H4 (cell line): Measurements from ENCODE around the gene ATG101. TPM values are rescaled to one million over a fixed set of nuclear protein-coding genes. Genes with fewer than 3 reads are reported as not detected.

Experiments
- DNase-seq: peaks from one replicate; pipeline ENCODE4 v3.0.0-alpha.2; 2015; ENCODE audit warnings: low spot score
- total RNA-seq: library from RNA; depleted of rRNA; stranded (reverse); fragments of >200 nt; shearing (Covaris generic); gene quantifications from 2 replicates; pipeline ENCODE4 v1.2.3, GENCODE V29; 2014

The ATG101 gene
- total RNA-seq, 1 experiment from 2014 or later = 57.5 TPM

- DNase-seq = no peak
These were observed 11.9 kb upstream of the ATG101 start for GRCh38 chr12:52057638-52058576.

GRCh38 chr12:52058631-52059361 lies 11.0 kb upstream of the ATG101 start:
- DNase-seq = no peak

- no peak for DNase-seq
These were observed 9.9 kb upstream of the ATG101 start for GRCh38 chr12:52059582-52060497.

- no peak for DNase-seq
These were observed 9.1 kb upstream of the ATG101 start for GRCh38 chr12:52060498-52061177.

- DNase-seq = no peak
These were observed 8.2 kb upstream of the ATG101 start for GRCh38 chr12:52061470-52062166.

GRCh38 chr12:52062167-52063081 lies 7.4 kb upstream of the ATG101 start:
- DNase-seq = no peak

- DNase-seq = no peak
These were observed 6.5 kb upstream of the ATG101 start for GRCh38 chr12:52063082-52063924.

- DNase-seq = peak; percentile 53
These were observed 5.7 kb upstream of the ATG101 start for GRCh38 chr12:52063981-52064649.

GRCh38 chr12:52066346-52067080 lies 3.3 kb upstream of the ATG101 start:
- DNase-seq = no peak

- no peak for DNase-seq
These were observed 2.8 kb upstream of the ATG101 start for GRCh38 chr12:52067081-52067374.

GRCh38 chr12:52070185-52070925 lies 577 bp downstream of the ATG101 start:
- DNase-seq = no peak

- DNase-seq = peak; percentile 52
These were observed 4.0 kb downstream of the ATG101 start for GRCh38 chr12:52073531-52074381.

- no peak for DNase-seq
These were observed 5.4 kb downstream of the ATG101 start for GRCh38 chr12:52074971-52075724.

GRCh38 chr12:52076811-52077210 lies 7.0 kb downstream of the ATG101 start:
- no peak for DNase-seq

- DNase-seq = no peak
These were observed 8.5 kb downstream of the ATG101 start for GRCh38 chr12:52078276-52078675.
